GM06990 (cell line): ENCODE results near the gene PTPRD.

Experiments
- DNase-seq: peaks from one replicate; pipeline ENCODE4 v3.0.0-alpha.2; 2011; ENCODE audit not compliant: insufficient read length; ENCODE audit errors: extremely low read depth
- H3K27me3 ChIP-seq: replicated peaks from 2 replicates; pipeline ENCODE4 v1.6.0; 2011; ENCODE audit warnings: low read length; ENCODE audit not compliant: control insufficient read depth, insufficient read depth
- H3K36me3 ChIP-seq: 2 replicates; pipeline ENCODE4 v1.5.1; 2011; ENCODE audit warnings: low read length; ENCODE audit not compliant: control insufficient read depth, insufficient read depth
- H3K4me3 ChIP-seq: replicated peaks from 2 replicates; pipeline ENCODE4 v1.5.1; 2011; ENCODE audit warnings: low read depth, mild to moderate bottlenecking, control low read depth, low read length
- CTCF ChIP-seq: IDR thresholded peaks from 2 replicates; pipeline ENCODE4 v1.5.1; 2011; ENCODE audit warnings: low read length, control low read depth, mild to moderate bottlenecking, inconsistent platforms; ENCODE audit not compliant: insufficient read depth, poor library complexity, severe bottlenecking

Gene PTPRD

GRCh38 chr9:8762479-8763085 lies 1850.2 kb downstream of the PTPRD start:
- Histone ChIP-seq H3K27me3 (no peaks in the 10 kb centered on the region), H3K36me3 (no peaks in the 10 kb centered on the region), H3K4me3 (no peak overlapping the region)
- DNase-seq = no peak
- TF ChIP-seq CTCF = no peak

GRCh38 chr9:8760000-8760767 lies 1852.6 kb downstream of the PTPRD start:
- no peak for DNase-seq
- Histone ChIP-seq H3K36me3 (no peaks in the 10 kb centered on the region), H3K27me3 (no peaks in the 10 kb centered on the region), H3K4me3 (no peak overlapping the region)
- TF ChIP-seq CTCF = no peak

GRCh38 chr9:8757881-8758280 lies 1854.9 kb downstream of the PTPRD start:
- Histone ChIP-seq H3K4me3 (no peak overlapping the region), H3K27me3 (no peaks in the 10 kb centered on the region), H3K36me3 (no peaks in the 10 kb centered on the region)
- no peak for DNase-seq
- TF ChIP-seq CTCF = no peak

GRCh38 chr9:8754751-8755150 lies 1858.1 kb downstream of the PTPRD start:
- DNase-seq = no peak
- H3K4me3 ChIP-seq = no peak overlapping the region
- no peaks in the 10 kb centered on the region for H3K36me3 ChIP-seq
- no peak for TF ChIP-seq CTCF
- no peaks in the 10 kb centered on the region for H3K27me3 ChIP-seq

GRCh38 chr9:8751406-8751930 lies 1861.3 kb downstream of the PTPRD start:
- DNase-seq = no peak
- no peak for TF ChIP-seq CTCF
- H3K4me3 ChIP-seq = no peak overlapping the region
- no peaks in the 10 kb centered on the region for H3K36me3 ChIP-seq
- no peaks in the 10 kb centered on the region for H3K27me3 ChIP-seq
